Measurements from ENCODE around the gene NAA35. TPM values are rescaled to one million over a fixed set of nuclear protein-coding genes. Genes with fewer than 3 reads are reported as not detected.

Gene NAA35
- total and polyA plus RNA-seq, 2 experiments from 2014 or later, result 29.2 to 31.6 TPM

DNA sequence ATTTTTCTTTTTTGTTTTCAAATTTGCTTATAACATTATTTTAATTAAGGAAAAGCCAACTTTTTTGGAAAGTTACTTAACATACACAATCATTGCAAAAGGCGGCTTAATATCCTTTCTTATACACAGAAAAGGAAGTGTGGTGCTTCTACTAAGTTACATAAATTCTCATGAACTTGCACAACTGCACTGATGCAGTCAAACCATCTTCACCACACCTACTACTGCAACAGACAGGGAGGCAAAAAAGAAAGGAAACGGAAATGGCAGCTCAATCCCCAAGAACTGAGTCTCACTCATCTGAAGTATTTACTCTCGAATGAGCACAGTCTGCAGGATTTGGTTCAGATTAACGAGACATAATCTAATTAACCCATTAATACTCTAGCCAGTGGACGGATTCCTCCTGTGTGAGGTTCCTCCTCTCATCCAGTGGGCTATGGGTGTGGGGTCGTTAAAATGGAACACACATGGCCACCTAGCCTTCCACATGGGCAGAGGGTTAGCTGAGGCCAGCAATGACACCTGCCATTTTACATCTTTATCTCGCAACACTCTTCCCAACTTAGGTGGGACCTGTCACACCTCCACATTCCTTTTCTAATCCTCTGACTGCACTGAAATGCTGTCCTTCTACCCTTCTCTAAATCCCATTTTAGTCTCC lies 128.4 kb downstream of the NAA35 start:
- Histone ChIP-seq H3F3A (replicated peaks; ENCODE audit: low read depth) (no peaks in the 10 kb centered on the region), H3K36me3 (ENCODE audit: insufficient read depth) (no peaks in the 10 kb centered on the region), H3K27me3 (ENCODE audit: insufficient read depth) (no peaks in the 10 kb centered on the region), H3K4me3 (no peak overlapping the region), H4K20me1 (replicated peaks; ENCODE audit: insufficient read depth) (peaks cover 9% of the 10 kb centered on the region), H3K4me2 (no peak overlapping the region), H3K9me2 (ENCODE audit: insufficient read depth) (no peaks in the 10 kb centered on the region), H2AFZ (no peak overlapping the region), H3K4me1 (ENCODE audit: insufficient read depth) (peaks cover 7% of the 10 kb centered on the region), H3K79me2 (replicated peaks; ENCODE audit: insufficient read depth) (peaks cover 21% of the 10 kb centered on the region), H3K27ac (ENCODE audit: low read depth) (no peak overlapping the region)
- H3K27me3 Mint-ChIP-seq (ENCODE audit: insufficient read depth, low read depth, poor library complexity), result peaks cover 2% of the 10 kb centered on the region
- no peak for ATAC-seq
- no peak for DNase-seq (ENCODE audit: low spot score)
- no peak overlapping the region for H3K4me3 Mint-ChIP-seq
- no peaks in the 10 kb centered on the region for H3K9me3 Mint-ChIP-seq
- H3K36me3 Mint-ChIP-seq (ENCODE audit: low read depth), result peaks cover 16% of the 10 kb centered on the region; the same call in 2 of the 3 replicates
- no peak overlapping the region for H3K27ac Mint-ChIP-seq
- no peak for TF ChIP-seq JUNB (IDR thresholded peaks at IDR 0.05; ENCODE audit: unreplicated experiment)
- TF ChIP-seq POLR2AphosphoS5 (IDR thresholded peaks at IDR 0.05; ENCODE audit: low read depth), result no peak
- no peak for TF ChIP-seq ZNF331 (CRISPR knock-in tag; IDR thresholded peaks at IDR 0.05; ENCODE audit: low read depth)
- TF ChIP-seq, protein P1, sequence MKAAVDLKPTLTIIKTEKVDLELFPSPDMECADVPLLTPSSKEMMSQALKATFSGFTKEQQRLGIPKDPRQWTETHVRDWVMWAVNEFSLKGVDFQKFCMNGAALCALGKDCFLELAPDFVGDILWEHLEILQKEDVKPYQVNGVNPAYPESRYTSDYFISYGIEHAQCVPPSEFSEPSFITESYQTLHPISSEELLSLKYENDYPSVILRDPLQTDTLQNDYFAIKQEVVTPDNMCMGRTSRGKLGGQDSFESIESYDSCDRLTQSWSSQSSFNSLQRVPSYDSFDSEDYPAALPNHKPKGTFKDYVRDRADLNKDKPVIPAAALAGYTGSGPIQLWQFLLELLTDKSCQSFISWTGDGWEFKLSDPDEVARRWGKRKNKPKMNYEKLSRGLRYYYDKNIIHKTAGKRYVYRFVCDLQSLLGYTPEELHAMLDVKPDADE (IDR thresholded peaks at IDR 0.05), result no peak
- TF ChIP-seq NANOG (IDR thresholded peaks at IDR 0.05; ENCODE audit: borderline replicate concordance), result no peak
- peaks cover 25% of the 10 kb centered on the region for H3K4me1 Mint-ChIP-seq

Other genes with a start within 250 kb of the NAA35 start
- gene AGTPBP1, start 199.2 kb upstream of the NAA35 start, total RNA-seq (2014; rRNA removed; shearing (Covaris generic)), result 58.0 and 65.0 TPM in 2 replicates
- 31.4 and 32.0 TPM in 2 replicates for gene AGTPBP1, start 199.2 kb upstream of the NAA35 start, polyA plus RNA-seq (2016; fragmentation: Nextera tagmentation; extraction: Ambion mirVana)
- 82.1 and 92.4 TPM in 2 replicates for gene GOLM1, start 158.4 kb downstream of the NAA35 start, total RNA-seq (2014; rRNA removed; shearing (Covaris generic))
- gene GOLM1, start 158.4 kb downstream of the NAA35 start, polyA plus RNA-seq (2016; fragmentation: Nextera tagmentation; extraction: Ambion mirVana), result 50.3 and 58.3 TPM in 2 replicates

Measured in GM23338 (cell line).